Activated CD4-positive, alpha-beta memory T cell treated with anti-CD3 and anti-CD28 coated beads for 36 hours (primary cell): Measurements from ENCODE around the gene CETP. TPM values are rescaled to one million over a fixed set of nuclear protein-coding genes. Genes with fewer than 3 reads are reported as not detected.
A peak's percentile ranks its signal among the peaks of the same experiment; 100 is the strongest.

Experiments used
- CTCF ChIA-PET: fragments of 350-600 bp; sonication (Branson Sonifier 250); formaldehyde crosslinking; loops from one replicate; lab custom pipeline; 2021; ENCODE audit warnings: antibody characterized with exemption, inconsistent platforms; lab: Charles Lee
- POLR2A ChIA-PET: fragments of 350-600 bp; sonication (Branson Sonifier 250); formaldehyde crosslinking; loops from one replicate; lab custom pipeline; 2021; ENCODE audit warnings: antibody characterized with exemption; lab: Charles Lee
- DNase-seq: peaks from one replicate; pipeline ENCODE4 v3.0.0-alpha.2; 2020
- H3K27ac Mint-ChIP-seq: one replicate; pipeline ENCODE4 v1.8.0; 2021; ENCODE audit warnings: mixed read lengths
- H3K27me3 Mint-ChIP-seq: one replicate; pipeline ENCODE4 v1.8.0; 2021; ENCODE audit warnings: mixed read lengths
- H3K36me3 Mint-ChIP-seq: one replicate; pipeline ENCODE4 v1.8.0; 2021; ENCODE audit warnings: mixed read lengths
- H3K4me1 Mint-ChIP-seq: one replicate; pipeline ENCODE4 v1.8.0; 2021; ENCODE audit warnings: low read depth, mixed read lengths
- H3K4me3 Mint-ChIP-seq: one replicate; pipeline ENCODE4 v1.8.0; 2021; ENCODE audit warnings: mild to moderate bottlenecking, mixed read lengths
- H3K9me3 Mint-ChIP-seq: one replicate; pipeline ENCODE4 v1.8.0; 2021; ENCODE audit warnings: mixed read lengths
- intact Hi-C: fragments of 100-400 bp; cut with micrococcal nuclease; formaldehyde crosslinking; loops from one replicate; pipeline ENCODE4 v1.15.1; 2023
- total RNA-seq, 2 experiments: library from RNA; stranded (reverse); gene quantifications; one replicate each; pipeline ENCODE4 v1.2.3, GENCODE V29; 2021

The CETP gene
- total RNA-seq, 2 experiments from 2014 or later, result not detected

GRCh38 chr16:56946767-56947603, 14.8 kb upstream of the CETP start:
- intact Hi-C loops, result no loop called here
- DNase-seq, result peak; percentile 23
- peak overlapping the region; percentile 62 for H3K27ac Mint-ChIP-seq
- H3K9me3 Mint-ChIP-seq, result no peaks in the 10 kb centered on the region
- peaks cover 54% of the 10 kb centered on the region for H3K4me1 Mint-ChIP-seq
- ChIA-PET POLR2A (interaction anchor here (0.7 to 2.5 kb wide), 5 partner anchors 11 to 84 kb away, joined by 3 to 8 read pairs (median 4); no protein-coding TSS in a partner anchor), CTCF (interaction anchor here (0.6 to 2.1 kb wide), 4 partner anchors 17 to 489 kb away, joined by 3 to 7 read pairs (median 4); no protein-coding TSS in a partner anchor)
- peaks cover 38% of the 10 kb centered on the region for H3K36me3 Mint-ChIP-seq
- H3K4me3 Mint-ChIP-seq, result no peak overlapping the region
- H3K27me3 Mint-ChIP-seq, result no peaks in the 10 kb centered on the region

- ChIA-PET CTCF (interaction anchor here (0.6 to 2.1 kb wide), 4 partner anchors 16 to 81 kb away, joined by 4 to 7 read pairs (median 4); no protein-coding TSS in a partner anchor), POLR2A (interaction anchor here (0.7 to 1.0 kb wide), 4 partner anchors 13 to 84 kb away, joined by 3 to 7 read pairs (median 4); no protein-coding TSS in a partner anchor)
- DNase-seq, result no peak
- intact Hi-C loops, result no loop called here
- peaks cover 48% of the 10 kb centered on the region for H3K4me1 Mint-ChIP-seq
- no peak overlapping the region for H3K27ac Mint-ChIP-seq
- H3K4me3 Mint-ChIP-seq, result no peak overlapping the region
- H3K9me3 Mint-ChIP-seq, result no peaks in the 10 kb centered on the region
- no peaks in the 10 kb centered on the region for H3K27me3 Mint-ChIP-seq
- peaks cover 32% of the 10 kb centered on the region for H3K36me3 Mint-ChIP-seq
Measured at GRCh38 chr16:56947604-56947995, 14.2 kb upstream of the CETP start.

GRCh38 chr16:56948234-56948633, 13.5 kb upstream of the CETP start:
- Mint-ChIP-seq H3K27ac (no peak overlapping the region), H3K9me3 (no peaks in the 10 kb centered on the region), H3K4me3 (no peak overlapping the region), H3K27me3 (no peaks in the 10 kb centered on the region), H3K36me3 (peaks cover 25% of the 10 kb centered on the region), H3K4me1 (peaks cover 42% of the 10 kb centered on the region)
- no peak for DNase-seq
- CTCF ChIA-PET, result interaction anchor here (1.2 to 2.1 kb wide), 2 partner anchors 16 to 80 kb away, joined by 5 to 7 read pairs; no protein-coding TSS in a partner anchor
- intact Hi-C loops, result no loop called here
- POLR2A ChIA-PET, result interaction anchor here (0.9 to 1.0 kb wide), 2 partner anchors 37 to 85 kb away, joined by 3 to 4 read pairs; no protein-coding TSS in a partner anchor

- Mint-ChIP-seq H3K27me3 (no peaks in the 10 kb centered on the region), H3K9me3 (no peaks in the 10 kb centered on the region), H3K4me3 (no peak overlapping the region), H3K4me1 (peaks cover 24% of the 10 kb centered on the region), H3K27ac (no peak overlapping the region), H3K36me3 (peaks cover 11% of the 10 kb centered on the region)
- no peak for DNase-seq
- ChIA-PET POLR2A (no interaction called here), CTCF (interaction anchor here (1.0 to 7.8 kb wide), 9 partner anchors 9 to 157 kb away, joined by 3 to 81 read pairs (median 7); partner anchors contain the start of genes CETP and SLC12A3)
- intact Hi-C loops, result loop anchor here (5.0 kb wide), 1 partner anchor 158 kb away; no protein-coding TSS in a partner anchor
Measured at GRCh38 chr16:56950051-56950450, 11.7 kb upstream of the CETP start.

GRCh38 chr16:56950455-56950854, 11.3 kb upstream of the CETP start:
- no peaks in the 10 kb centered on the region for H3K9me3 Mint-ChIP-seq
- no peak overlapping the region for H3K4me3 Mint-ChIP-seq
- peaks cover 20% of the 10 kb centered on the region for H3K4me1 Mint-ChIP-seq
- H3K27ac Mint-ChIP-seq, result no peak overlapping the region
- ChIA-PET POLR2A (interaction anchor here (0.6 kb wide), 1 partner anchor 13 kb away, joined by 4 read pairs; no protein-coding TSS in a partner anchor), CTCF (interaction anchor here (0.6 to 7.8 kb wide), 14 partner anchors 9 to 167 kb away, joined by 3 to 81 read pairs (median 5); partner anchors contain the start of genes CETP and SLC12A3)
- no peak for DNase-seq
- no peaks in the 10 kb centered on the region for H3K27me3 Mint-ChIP-seq
- peaks cover 8% of the 10 kb centered on the region for H3K36me3 Mint-ChIP-seq
- intact Hi-C loops, result loop anchor here (5.0 kb wide), 1 partner anchor 158 kb away; no protein-coding TSS in a partner anchor

GRCh38 chr16:56950881-56951771, 10.6 kb upstream of the CETP start:
- Mint-ChIP-seq H3K27me3 (no peaks in the 10 kb centered on the region), H3K9me3 (no peaks in the 10 kb centered on the region), H3K27ac (no peak overlapping the region), H3K4me3 (no peak overlapping the region), H3K36me3 (peaks cover 8% of the 10 kb centered on the region), H3K4me1 (peaks cover 19% of the 10 kb centered on the region)
- ChIA-PET CTCF (interaction anchor here (0.6 to 7.8 kb wide), 20 partner anchors 8 to 168 kb away, joined by 3 to 81 read pairs (median 4); partner anchors contain the start of genes CETP and SLC12A3), POLR2A (interaction anchor here (0.6 kb wide), 1 partner anchor 14 kb away, joined by 4 read pairs; no protein-coding TSS in a partner anchor)
- intact Hi-C loops, result loop anchor here (1.0 to 5.0 kb wide), 2 partner anchors 84 to 159 kb away; no protein-coding TSS in a partner anchor
- peak; percentile 77 for DNase-seq

- intact Hi-C loops, result loop anchor here (5.0 kb wide), 1 partner anchor 161 kb away; no protein-coding TSS in a partner anchor
- Mint-ChIP-seq H3K4me3 (no peak overlapping the region), H3K27me3 (no peaks in the 10 kb centered on the region), H3K4me1 (peaks cover 13% of the 10 kb centered on the region), H3K9me3 (no peaks in the 10 kb centered on the region), H3K27ac (no peak overlapping the region), H3K36me3 (no peaks in the 10 kb centered on the region)
- no peak for DNase-seq
- CTCF ChIA-PET, result interaction anchor here (1.4 to 7.8 kb wide), 4 partner anchors 11 to 85 kb away, joined by 3 to 81 read pairs (median 38); partner anchors contain the start of genes CETP and SLC12A3
- POLR2A ChIA-PET, result no interaction called here
Measured at GRCh38 chr16:56953006-56953405, 8.7 kb upstream of the CETP start.

GRCh38 chr16:56956076-56956475, 5.7 kb upstream of the CETP start:
- Mint-ChIP-seq H3K36me3 (no peaks in the 10 kb centered on the region), H3K9me3 (no peaks in the 10 kb centered on the region), H3K27me3 (no peaks in the 10 kb centered on the region), H3K4me1 (peaks cover 5% of the 10 kb centered on the region), H3K27ac (no peak overlapping the region), H3K4me3 (no peak overlapping the region)
- no peak for DNase-seq
- ChIA-PET POLR2A (interaction anchor here (0.6 kb wide), 1 partner anchor 140 kb away, joined by 3 read pairs; no protein-coding TSS in a partner anchor), CTCF (interaction anchor here (7.8 kb wide), 1 partner anchor 8 kb away, joined by 72 read pairs; the partner anchor contains the start of gene CETP)
- intact Hi-C loops, result no loop called here

- Mint-ChIP-seq H3K27ac (no peak overlapping the region), H3K36me3 (no peaks in the 10 kb centered on the region), H3K4me1 (no peaks in the 10 kb centered on the region), H3K9me3 (no peaks in the 10 kb centered on the region), H3K4me3 (no peak overlapping the region), H3K27me3 (no peaks in the 10 kb centered on the region)
- CTCF ChIA-PET, result interaction anchor here (7.8 kb wide), 1 partner anchor 7 kb away, joined by 72 read pairs; the partner anchor contains the start of gene CETP
- DNase-seq, result peak; percentile 33
- intact Hi-C loops, result no loop called here
- POLR2A ChIA-PET, result interaction anchor here (0.6 kb wide), 1 partner anchor 139 kb away, joined by 3 read pairs; no protein-coding TSS in a partner anchor
Measured at GRCh38 chr16:56956756-56957155, 5.0 kb upstream of the CETP start.

GRCh38 chr16:56960681-56961281, 969 bp upstream of the CETP start:
- Mint-ChIP-seq H3K27ac (no peak overlapping the region), H3K4me1 (peaks cover 15% of the 10 kb centered on the region), H3K9me3 (no peaks in the 10 kb centered on the region), H3K27me3 (no peaks in the 10 kb centered on the region), H3K36me3 (no peaks in the 10 kb centered on the region), H3K4me3 (no peak overlapping the region)
- POLR2A ChIA-PET, result no interaction called here
- CTCF ChIA-PET, result interaction anchor here (6.9 kb wide), 1 partner anchor 8 kb away, joined by 72 read pairs; no protein-coding TSS in a partner anchor
- intact Hi-C loops, result no loop called here
- no peak for DNase-seq
